ENCODE results near the gene RITA1. TPM values are rescaled to one million over a fixed set of nuclear protein-coding genes. Genes with fewer than 3 reads are reported as not detected.

Gene RITA1
- total and polyA plus RNA-seq, 10 of the 15 experiments (the other 5 are each of a cell fraction or from before 2014, with no cell fraction given) = 2.3 to 39.9 (median 24.8) TPM

DNA sequence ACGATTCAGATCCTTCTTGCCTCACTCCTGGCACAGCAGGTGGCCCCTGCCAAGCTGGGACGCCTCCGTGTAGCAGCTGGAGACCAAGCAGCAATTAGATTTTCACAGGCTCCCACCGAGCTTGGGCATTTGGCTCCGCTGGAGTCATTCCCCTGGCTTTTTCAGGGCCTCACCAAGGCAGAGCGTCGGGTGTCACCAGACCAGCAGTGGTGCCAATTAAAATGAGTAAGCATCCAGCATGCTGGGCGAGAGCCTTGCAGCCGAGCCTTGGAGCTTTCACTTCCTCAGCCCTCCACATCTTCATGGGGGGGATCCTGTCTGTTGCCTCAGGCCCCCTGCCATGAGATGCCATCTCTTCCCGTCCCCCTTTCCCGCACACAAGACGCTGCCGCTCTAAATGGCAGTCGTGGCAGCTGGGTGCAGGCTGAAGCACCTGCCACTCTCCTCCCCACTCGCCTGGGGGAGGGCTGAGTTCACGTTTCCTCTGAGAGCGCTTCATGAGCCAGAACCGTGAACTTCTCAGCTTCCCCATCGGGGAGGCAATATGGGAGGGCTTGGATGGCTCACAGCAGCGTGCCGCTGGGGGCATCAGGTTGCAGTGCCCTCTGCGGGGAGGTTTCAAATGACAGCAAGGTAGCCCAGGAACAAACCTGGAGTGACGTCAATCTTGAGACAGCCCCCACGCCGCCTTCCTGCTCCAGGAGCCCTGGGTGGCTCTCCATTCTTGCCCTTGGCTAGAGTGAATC, 47.5 kb downstream of the RITA1 start (continued):
- TF ChIP-seq, protein P1, sequence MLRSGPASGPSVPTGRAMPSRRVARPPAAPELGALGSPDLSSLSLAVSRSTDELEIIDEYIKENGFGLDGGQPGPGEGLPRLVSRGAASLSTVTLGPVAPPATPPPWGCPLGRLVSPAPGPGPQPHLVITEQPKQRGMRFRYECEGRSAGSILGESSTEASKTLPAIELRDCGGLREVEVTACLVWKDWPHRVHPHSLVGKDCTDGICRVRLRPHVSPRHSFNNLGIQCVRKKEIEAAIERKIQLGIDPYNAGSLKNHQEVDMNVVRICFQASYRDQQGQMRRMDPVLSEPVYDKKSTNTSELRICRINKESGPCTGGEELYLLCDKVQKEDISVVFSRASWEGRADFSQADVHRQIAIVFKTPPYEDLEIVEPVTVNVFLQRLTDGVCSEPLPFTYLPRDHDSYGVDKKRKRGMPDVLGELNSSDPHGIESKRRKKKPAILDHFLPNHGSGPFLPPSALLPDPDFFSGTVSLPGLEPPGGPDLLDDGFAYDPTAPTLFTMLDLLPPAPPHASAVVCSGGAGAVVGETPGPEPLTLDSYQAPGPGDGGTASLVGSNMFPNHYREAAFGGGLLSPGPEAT (IDR thresholded peaks at IDR 0.05; ENCODE audit: low read depth) = peak; percentile 41; the same call in 1 of the 2 replicates
- TF ChIP-seq, protein P2, sequence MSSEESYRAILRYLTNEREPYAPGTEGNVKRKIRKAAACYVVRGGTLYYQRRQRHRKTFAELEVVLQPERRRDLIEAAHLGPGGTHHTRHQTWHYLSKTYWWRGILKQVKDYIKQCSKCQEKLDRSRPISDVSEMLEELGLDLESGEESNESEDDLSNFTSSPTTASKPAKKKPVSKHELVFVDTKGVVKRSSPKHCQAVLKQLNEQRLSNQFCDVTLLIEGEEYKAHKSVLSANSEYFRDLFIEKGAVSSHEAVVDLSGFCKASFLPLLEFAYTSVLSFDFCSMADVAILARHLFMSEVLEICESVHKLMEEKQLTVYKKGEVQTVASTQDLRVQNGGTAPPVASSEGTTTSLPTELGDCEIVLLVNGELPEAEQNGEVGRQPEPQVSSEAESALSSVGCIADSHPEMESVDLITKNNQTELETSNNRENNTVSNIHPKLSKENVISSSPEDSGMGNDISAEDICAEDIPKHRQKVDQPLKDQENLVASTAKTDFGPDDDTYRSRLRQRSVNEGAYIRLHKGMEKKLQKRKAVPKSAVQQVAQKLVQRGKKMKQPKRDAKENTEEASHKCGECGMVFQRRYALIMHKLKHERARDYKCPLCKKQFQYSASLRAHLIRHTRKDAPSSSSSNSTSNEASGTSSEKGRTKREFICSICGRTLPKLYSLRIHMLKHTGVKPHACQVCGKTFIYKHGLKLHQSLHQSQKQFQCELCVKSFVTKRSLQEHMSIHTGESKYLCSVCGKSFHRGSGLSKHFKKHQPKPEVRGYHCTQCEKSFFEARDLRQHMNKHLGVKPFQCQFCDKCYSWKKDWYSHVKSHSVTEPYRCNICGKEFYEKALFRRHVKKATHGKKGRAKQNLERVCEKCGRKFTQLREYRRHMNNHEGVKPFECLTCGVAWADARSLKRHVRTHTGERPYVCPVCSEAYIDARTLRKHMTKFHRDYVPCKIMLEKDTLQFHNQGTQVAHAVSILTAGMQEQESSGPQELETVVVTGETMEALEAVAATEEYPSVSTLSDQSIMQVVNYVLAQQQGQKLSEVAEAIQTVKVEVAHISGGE (CRISPR knock-in tag; IDR thresholded peaks at IDR 0.05) = no peak
- TF ChIP-seq ZZZ3 (IDR thresholded peaks at IDR 0.05; ENCODE audit: control insufficient read depth, insufficient read length, low read depth) (no peak), NFYB (IDR thresholded peaks at IDR 0.05; ENCODE audit: insufficient read depth, low read depth, low read length) (0 out of 2 replicates have a peak, but pooled peaks have one; percentile 13), MYB (IDR thresholded peaks at IDR 0.05; ENCODE audit: borderline replicate concordance, low read depth, low read length) (no peak), YBX1 (IDR thresholded peaks at IDR 0.05) (no peak)
- TF ChIP-seq, protein P3, sequence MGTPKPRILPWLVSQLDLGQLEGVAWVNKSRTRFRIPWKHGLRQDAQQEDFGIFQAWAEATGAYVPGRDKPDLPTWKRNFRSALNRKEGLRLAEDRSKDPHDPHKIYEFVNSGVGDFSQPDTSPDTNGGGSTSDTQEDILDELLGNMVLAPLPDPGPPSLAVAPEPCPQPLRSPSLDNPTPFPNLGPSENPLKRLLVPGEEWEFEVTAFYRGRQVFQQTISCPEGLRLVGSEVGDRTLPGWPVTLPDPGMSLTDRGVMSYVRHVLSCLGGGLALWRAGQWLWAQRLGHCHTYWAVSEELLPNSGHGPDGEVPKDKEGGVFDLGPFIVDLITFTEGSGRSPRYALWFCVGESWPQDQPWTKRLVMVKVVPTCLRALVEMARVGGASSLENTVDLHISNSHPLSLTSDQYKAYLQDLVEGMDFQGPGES (IDR thresholded peaks at IDR 0.05) = no peak; the same call in 1 of the 2 replicates
- TF ChIP-seq, protein P4, sequence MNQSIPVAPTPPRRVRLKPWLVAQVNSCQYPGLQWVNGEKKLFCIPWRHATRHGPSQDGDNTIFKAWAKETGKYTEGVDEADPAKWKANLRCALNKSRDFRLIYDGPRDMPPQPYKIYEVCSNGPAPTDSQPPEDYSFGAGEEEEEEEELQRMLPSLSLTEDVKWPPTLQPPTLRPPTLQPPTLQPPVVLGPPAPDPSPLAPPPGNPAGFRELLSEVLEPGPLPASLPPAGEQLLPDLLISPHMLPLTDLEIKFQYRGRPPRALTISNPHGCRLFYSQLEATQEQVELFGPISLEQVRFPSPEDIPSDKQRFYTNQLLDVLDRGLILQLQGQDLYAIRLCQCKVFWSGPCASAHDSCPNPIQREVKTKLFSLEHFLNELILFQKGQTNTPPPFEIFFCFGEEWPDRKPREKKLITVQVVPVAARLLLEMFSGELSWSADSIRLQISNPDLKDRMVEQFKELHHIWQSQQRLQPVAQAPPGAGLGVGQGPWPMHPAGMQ (IDR thresholded peaks at IDR 0.05; ENCODE audit: borderline replicate concordance) = no peak
- TF ChIP-seq, protein P5, sequence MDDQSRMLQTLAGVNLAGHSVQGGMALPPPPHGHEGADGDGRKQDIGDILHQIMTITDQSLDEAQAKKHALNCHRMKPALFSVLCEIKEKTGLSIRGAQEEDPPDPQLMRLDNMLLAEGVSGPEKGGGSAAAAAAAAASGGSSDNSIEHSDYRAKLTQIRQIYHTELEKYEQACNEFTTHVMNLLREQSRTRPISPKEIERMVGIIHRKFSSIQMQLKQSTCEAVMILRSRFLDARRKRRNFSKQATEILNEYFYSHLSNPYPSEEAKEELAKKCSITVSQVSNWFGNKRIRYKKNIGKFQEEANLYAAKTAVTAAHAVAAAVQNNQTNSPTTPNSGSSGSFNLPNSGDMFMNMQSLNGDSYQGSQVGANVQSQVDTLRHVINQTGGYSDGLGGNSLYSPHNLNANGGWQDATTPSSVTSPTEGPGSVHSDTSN (IDR thresholded peaks at IDR 0.05; ENCODE audit: insufficient replicate concordance, low read depth, low read length) = peak; percentile 82
- TF ChIP-seq, protein P6, sequence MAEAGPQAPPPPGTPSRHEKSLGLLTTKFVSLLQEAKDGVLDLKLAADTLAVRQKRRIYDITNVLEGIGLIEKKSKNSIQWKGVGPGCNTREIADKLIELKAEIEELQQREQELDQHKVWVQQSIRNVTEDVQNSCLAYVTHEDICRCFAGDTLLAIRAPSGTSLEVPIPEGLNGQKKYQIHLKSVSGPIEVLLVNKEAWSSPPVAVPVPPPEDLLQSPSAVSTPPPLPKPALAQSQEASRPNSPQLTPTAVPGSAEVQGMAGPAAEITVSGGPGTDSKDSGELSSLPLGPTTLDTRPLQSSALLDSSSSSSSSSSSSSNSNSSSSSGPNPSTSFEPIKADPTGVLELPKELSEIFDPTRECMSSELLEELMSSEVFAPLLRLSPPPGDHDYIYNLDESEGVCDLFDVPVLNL (IDR thresholded peaks at IDR 0.05; ENCODE audit: low read depth, low read length) = no peak
- TF ChIP-seq, protein P7, sequence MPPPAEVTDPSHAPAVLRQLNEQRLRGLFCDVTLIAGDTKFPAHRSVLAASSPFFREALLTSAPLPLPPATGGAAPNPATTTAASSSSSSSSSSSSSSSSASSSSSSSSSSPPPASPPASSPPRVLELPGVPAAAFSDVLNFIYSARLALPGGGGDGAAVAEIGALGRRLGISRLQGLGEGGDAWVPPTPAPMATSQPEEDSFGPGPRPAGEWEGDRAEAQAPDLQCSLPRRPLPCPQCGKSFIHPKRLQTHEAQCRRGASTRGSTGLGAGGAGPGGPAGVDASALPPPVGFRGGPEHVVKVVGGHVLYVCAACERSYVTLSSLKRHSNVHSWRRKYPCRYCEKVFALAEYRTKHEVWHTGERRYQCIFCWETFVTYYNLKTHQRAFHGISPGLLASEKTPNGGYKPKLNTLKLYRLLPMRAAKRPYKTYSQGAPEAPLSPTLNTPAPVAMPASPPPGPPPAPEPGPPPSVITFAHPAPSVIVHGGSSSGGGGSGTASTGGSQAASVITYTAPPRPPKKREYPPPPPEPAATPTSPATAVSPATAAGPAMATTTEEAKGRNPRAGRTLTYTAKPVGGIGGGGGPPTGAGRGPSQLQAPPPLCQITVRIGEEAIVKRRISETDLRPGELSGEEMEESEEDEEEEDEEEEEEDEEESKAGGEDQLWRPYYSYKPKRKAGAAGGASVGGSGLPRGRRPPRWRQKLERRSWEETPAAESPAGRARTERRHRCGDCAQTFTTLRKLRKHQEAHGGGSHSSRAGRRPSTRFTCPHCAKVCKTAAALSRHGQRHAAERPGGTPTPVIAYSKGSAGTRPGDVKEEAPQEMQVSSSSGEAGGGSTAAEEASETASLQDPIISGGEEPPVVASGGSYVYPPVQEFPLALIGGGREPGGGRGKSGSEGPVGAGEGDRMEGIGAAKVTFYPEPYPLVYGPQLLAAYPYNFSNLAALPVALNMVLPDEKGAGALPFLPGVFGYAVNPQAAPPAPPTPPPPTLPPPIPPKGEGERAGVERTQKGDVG (CRISPR knock-in tag; IDR thresholded peaks at IDR 0.05) = no peak
- TF ChIP-seq, protein P8, sequence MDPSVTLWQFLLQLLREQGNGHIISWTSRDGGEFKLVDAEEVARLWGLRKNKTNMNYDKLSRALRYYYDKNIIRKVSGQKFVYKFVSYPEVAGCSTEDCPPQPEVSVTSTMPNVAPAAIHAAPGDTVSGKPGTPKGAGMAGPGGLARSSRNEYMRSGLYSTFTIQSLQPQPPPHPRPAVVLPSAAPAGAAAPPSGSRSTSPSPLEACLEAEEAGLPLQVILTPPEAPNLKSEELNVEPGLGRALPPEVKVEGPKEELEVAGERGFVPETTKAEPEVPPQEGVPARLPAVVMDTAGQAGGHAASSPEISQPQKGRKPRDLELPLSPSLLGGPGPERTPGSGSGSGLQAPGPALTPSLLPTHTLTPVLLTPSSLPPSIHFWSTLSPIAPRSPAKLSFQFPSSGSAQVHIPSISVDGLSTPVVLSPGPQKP (IDR thresholded peaks at IDR 0.05; ENCODE audit: low read depth, low read length) = no peak
